A673 (cell line): ENCODE measurements around the gene RNF208.

Experiments
- CTCF ChIP-seq: fragments of 300-800, 200-600 bp; sonication (generic); conservative IDR thresholded peaks from 2 replicates; pipeline ENCODE4 v1.5.1; 2017; ENCODE audit warnings: low read depth, mild to moderate bottlenecking, antibody characterized with exemption, low read length, moderate library complexity, mixed read lengths
- EZH2 ChIP-seq: fragments of 200-600 bp; sonication (generic); IDR thresholded peaks from 2 replicates; pipeline ENCODE4 v1.6.1; 2017; ENCODE audit warnings: borderline replicate concordance, low read depth, mild to moderate bottlenecking, mixed read lengths, antibody characterized with exemption, low read length; ENCODE audit not compliant: poor library complexity, severe bottlenecking

DNA sequence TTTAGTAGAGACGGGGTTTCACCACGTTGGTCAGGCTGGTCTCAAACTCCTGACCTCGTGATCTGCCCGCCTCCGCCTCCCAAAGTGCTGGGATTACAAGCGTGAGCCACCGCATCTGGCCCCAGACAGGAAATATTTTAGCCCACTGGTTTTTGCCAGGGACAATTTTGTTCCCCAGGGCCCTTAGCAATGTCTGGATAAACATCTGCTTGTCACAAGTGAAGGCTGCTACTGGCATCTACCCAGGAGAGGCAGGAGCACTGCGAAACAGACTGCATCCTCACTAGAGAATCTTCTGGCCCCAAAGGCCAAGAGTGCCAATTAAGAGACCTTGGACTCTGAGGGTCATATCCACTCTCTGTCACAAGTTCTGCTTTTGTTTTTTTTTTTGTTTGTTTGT lies 19.1 kb downstream of the RNF208 start:
- no peak for TF ChIP-seq CTCF
- no peak for TF ChIP-seq EZH2
